Measurements from ENCODE around the gene KMO. TPM values are rescaled to one million over a fixed set of nuclear protein-coding genes. Genes with fewer than 3 reads are reported as not detected.

Gene KMO
- total and polyA plus RNA-seq, 2 donors from 2014 or later, result 2.3 to 35.5 TPM

DNA sequence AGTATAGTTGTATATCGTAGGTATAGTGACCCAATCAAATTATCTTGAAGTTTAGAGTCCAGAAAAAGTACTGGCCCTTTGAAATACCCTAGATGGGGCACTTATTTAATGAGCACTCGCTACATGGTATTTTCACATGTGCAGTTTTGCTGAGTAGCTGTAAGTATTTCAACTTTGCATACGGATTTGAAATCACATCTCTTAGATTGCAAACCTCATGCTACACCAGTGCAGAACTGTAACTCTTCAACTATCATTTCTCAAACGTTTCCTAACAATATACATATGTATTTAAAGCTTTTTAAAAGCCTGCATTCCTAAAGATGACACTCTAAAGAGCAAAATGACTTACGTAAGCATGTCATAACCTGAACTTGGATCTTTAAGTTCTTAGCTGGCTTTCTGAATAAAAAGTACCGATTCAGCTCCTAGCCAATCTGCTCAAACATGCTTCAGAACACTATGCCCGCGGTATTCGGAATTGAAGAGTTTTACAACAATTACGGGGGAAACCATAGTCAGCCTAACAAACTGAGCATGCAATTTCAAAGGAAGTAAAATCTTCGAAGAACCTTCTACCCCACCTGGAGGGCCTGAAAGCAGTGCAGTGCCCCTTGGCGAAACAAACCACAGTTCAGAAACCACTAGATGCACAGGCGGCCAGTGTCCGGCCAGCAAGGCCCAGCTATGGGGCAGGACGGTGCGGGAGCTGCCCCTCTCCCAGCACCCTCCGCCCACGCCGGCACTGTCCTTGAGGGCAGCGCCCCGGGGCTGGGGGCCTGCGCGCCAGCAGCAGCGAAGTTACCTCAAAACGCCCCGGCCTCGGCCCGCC, 13.5 kb upstream of the KMO start:
- intact Hi-C loops (cut with DNase I), result no loop called here
- Histone ChIP-seq H3K9me3 (ENCODE audit: control insufficient read depth in 2 of 3, insufficient read depth in 1 of 3, low read length in 3 of 3) (no peaks in the 10 kb centered on the region), H3K27ac (ENCODE audit: low read depth in 2 of 2, low read length in 2 of 2) (peak overlapping the region; percentile 84), H3K9ac (ENCODE audit: low read length in 3 of 3) (peak overlapping the region; percentile 44 to 64 (median 47)), H3K27me3 (ENCODE audit: control insufficient read depth, insufficient read depth, low read length) (peaks cover 2% of the 10 kb centered on the region), H3K4me1 (ENCODE audit: control insufficient read depth in 2 of 3, insufficient read depth in 2 of 3, low read depth in 1 of 3, low read length in 3 of 3) (peaks cover 0 to 2% (median 2%) of the 10 kb centered on the region in 3 donors), H3K4me3 (ENCODE audit: low read length in 3 of 3) (peak overlapping the region; percentile 75 to 78 (median 75)), H3K36me3 (ENCODE audit: control insufficient read depth in 2 of 3, insufficient read depth in 3 of 3, low read length in 3 of 3) (peaks cover 0 to 2% (median 0%) of the 10 kb centered on the region in 3 donors)
- TF ChIP-seq, protein P1, sequence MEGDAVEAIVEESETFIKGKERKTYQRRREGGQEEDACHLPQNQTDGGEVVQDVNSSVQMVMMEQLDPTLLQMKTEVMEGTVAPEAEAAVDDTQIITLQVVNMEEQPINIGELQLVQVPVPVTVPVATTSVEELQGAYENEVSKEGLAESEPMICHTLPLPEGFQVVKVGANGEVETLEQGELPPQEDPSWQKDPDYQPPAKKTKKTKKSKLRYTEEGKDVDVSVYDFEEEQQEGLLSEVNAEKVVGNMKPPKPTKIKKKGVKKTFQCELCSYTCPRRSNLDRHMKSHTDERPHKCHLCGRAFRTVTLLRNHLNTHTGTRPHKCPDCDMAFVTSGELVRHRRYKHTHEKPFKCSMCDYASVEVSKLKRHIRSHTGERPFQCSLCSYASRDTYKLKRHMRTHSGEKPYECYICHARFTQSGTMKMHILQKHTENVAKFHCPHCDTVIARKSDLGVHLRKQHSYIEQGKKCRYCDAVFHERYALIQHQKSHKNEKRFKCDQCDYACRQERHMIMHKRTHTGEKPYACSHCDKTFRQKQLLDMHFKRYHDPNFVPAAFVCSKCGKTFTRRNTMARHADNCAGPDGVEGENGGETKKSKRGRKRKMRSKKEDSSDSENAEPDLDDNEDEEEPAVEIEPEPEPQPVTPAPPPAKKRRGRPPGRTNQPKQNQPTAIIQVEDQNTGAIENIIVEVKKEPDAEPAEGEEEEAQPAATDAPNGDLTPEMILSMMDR (IDR thresholded peaks at IDR 0.05; ENCODE audit: borderline replicate concordance, extremely low read depth, insufficient read depth), result no peak
- peak in 1 of 5 donors; percentile 39 for DNase-seq
- FAIRE-seq, result no peak

DNA sequence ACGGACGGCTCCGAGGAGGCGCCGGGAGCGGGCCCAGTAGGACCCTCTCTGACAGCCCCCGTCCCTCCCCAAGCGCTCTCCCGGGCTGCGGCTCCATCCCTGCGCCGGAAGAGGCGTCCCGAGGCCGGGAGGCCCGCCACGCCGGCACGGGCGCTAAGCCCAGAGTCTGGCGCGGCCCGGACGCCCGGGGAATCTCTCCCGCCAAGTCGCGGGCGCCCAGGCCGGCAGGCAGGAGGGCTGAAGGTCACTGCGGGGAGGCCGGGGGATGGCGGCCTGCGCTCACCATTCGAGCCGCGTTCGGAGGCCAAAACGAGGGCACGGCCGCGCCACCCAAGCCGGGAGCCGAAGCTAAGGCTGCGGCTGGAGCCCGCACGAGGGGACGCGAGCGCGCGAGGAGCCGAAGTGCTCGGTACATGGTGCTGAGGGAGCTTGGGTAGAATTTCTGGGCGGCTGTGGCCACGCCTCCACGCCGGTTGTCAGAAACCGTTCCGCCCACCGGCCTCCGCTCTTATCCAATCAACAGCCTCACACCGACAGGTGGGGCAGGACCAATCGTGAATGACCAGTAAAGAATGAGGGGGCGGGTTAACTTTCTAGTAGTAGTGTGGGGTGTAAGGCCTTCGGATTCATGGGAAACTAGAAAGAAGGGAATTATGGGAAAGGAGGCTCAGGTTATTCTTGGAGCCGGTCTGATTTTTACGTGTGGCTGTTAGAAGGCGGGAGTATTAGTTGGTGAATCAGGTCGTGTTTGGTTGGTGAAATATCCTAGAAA, 12.7 kb upstream of the KMO start, which contains the start of gene FH:
TSS of gene FH (minus strand) at position 448 of the 772 bp plus-strand sequence. CDS start at position 415, 33 bp downstream.
- H3K27me3 ChIP-seq (ENCODE audit: control insufficient read depth, insufficient read depth, low read length), result peaks cover 2% of the 10 kb centered on the region
- TF ChIP-seq, protein P1 (IDR thresholded peaks at IDR 0.05; ENCODE audit: borderline replicate concordance, extremely low read depth, insufficient read depth), result no peak
- peaks cover 0 to 2% (median 2%) of the 10 kb centered on the region in 3 donors for H3K4me1 ChIP-seq (ENCODE audit: control insufficient read depth in 2 of 3, insufficient read depth in 2 of 3, low read depth in 1 of 3, low read length in 3 of 3)
- DNase-seq, result peak; percentile 98 to 99 (median 98)
- peak within 1 kb of the TSS; percentile 44 to 84 (median 64) for H3K9ac ChIP-seq (ENCODE audit: low read length in 3 of 3)
- no peaks in the 10 kb centered on the region for H3K9me3 ChIP-seq (ENCODE audit: control insufficient read depth in 2 of 3, insufficient read depth in 1 of 3, low read length in 3 of 3)
- H3K36me3 ChIP-seq (ENCODE audit: control insufficient read depth in 2 of 3, insufficient read depth in 3 of 3, low read length in 3 of 3), result peaks cover 0 to 2% (median 0%) of the 10 kb centered on the region in 3 donors
- intact Hi-C loops (cut with DNase I), result no loop called here
- peak within 1 kb of the TSS; percentile 84 for H3K27ac ChIP-seq (ENCODE audit: low read depth in 2 of 2, low read length in 2 of 2)
- H3K4me3 ChIP-seq (ENCODE audit: low read length in 3 of 3), result peak within 1 kb of the TSS; percentile 75 to 86 (median 78)
- FAIRE-seq, result peak; percentile 98

DNA sequence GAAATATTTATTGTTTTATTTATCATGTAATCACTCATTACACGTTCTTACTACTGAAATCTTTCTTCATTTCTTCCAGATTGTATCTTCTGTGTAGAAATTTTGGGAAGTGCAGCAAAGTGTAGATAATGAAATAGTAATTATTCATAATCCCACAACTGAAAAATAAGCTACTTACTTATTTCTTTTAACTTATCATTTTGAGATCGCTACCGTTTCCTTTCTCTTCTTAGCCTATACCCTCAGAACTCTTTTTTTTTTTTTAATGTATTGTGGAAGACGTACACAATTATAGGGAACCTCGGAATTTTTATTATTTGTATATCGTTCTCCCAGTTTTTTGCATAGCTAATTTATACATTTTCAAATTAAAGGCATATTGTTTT, 12.1 kb upstream of the KMO start:
- TF ChIP-seq, protein P1 (IDR thresholded peaks at IDR 0.05; ENCODE audit: borderline replicate concordance, extremely low read depth, insufficient read depth), result no peak
- FAIRE-seq, result no peak
- H3K27ac ChIP-seq (ENCODE audit: low read depth in 2 of 2, low read length in 2 of 2), result peak overlapping the region in 1 of 2 donors; percentile 30
- H3K4me3 ChIP-seq (ENCODE audit: low read length in 3 of 3), result peak overlapping the region; percentile 75 to 86 (median 78)
- H3K4me1 ChIP-seq (ENCODE audit: control insufficient read depth in 2 of 3, insufficient read depth in 2 of 3, low read depth in 1 of 3, low read length in 3 of 3), result peaks cover 0 to 2% (median 2%) of the 10 kb centered on the region in 3 donors
- intact Hi-C loops (cut with DNase I), result no loop called here
- H3K27me3 ChIP-seq (ENCODE audit: control insufficient read depth, insufficient read depth, low read length), result peaks cover 2% of the 10 kb centered on the region
- H3K36me3 ChIP-seq (ENCODE audit: control insufficient read depth in 2 of 3, insufficient read depth in 3 of 3, low read length in 3 of 3), result peaks cover 0 to 2% (median 0%) of the 10 kb centered on the region in 3 donors
- H3K9me3 ChIP-seq (ENCODE audit: control insufficient read depth in 2 of 3, insufficient read depth in 1 of 3, low read length in 3 of 3), result no peaks in the 10 kb centered on the region
- H3K9ac ChIP-seq (ENCODE audit: low read length in 3 of 3), result peak overlapping the region; percentile 17 to 84 (median 37)
- no peak for DNase-seq

Measured in kidney (tissue), 14 donors.